GM19452 (cell line): Measurements from ENCODE around the gene AFTPH.
A peak's percentile ranks its signal among the peaks of the same experiment; 100 is the strongest.

Source experiments
- ATAC-seq: cut with Tn5 transposase; IDR thresholded peaks from one replicate; pipeline ENCODE4 v1.9.1; 2021; ENCODE audit not compliant: unreplicated experiment

The AFTPH gene

GRCh38 chr2:64586883-64587481, 62.9 kb downstream of the AFTPH start:
- no peak for ATAC-seq

DNA sequence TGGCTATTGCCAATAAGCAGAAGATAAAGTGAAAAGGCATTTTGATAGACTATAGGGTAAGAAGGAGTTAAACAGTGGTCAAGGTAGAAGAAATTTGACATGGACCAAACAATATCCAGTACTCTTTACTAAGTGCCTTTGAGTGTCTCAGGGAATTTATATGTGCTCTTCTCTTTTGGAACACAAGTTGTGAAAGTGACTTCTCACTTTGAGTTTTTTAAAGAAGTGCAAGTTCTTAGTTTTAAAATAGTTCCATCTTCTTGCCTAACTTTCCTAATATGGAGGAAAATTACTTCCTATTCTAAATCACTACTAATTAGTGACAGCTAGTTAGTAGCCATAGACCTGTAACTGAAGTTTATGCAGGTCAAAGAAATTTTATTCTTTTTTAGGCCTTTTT, 63.4 kb downstream of the AFTPH start:
- ATAC-seq = no peak

DNA sequence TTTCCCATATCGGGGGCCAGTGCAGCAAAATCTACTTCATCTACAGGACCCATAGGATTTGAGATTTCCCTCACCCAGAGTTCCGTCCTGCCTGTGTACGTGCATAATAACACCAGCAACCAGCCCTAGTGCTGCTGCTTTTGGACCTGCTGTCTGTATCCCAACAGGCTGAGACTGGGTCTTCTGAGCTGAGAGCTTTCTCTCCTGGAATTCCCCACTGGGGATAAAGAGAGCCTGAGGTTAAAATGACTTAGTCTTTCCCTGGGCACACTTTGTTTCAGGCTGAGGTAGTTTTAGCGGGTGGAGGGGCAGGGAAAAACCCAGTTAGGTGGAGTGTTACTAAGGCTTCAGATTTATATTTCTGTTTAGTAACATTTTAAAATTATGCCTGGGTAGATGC, 67.1 kb downstream of the AFTPH start:
- no peak for ATAC-seq

GRCh38 chr2:64593035-64593655, 69.0 kb downstream of the AFTPH start:
- ATAC-seq = no peak

DNA sequence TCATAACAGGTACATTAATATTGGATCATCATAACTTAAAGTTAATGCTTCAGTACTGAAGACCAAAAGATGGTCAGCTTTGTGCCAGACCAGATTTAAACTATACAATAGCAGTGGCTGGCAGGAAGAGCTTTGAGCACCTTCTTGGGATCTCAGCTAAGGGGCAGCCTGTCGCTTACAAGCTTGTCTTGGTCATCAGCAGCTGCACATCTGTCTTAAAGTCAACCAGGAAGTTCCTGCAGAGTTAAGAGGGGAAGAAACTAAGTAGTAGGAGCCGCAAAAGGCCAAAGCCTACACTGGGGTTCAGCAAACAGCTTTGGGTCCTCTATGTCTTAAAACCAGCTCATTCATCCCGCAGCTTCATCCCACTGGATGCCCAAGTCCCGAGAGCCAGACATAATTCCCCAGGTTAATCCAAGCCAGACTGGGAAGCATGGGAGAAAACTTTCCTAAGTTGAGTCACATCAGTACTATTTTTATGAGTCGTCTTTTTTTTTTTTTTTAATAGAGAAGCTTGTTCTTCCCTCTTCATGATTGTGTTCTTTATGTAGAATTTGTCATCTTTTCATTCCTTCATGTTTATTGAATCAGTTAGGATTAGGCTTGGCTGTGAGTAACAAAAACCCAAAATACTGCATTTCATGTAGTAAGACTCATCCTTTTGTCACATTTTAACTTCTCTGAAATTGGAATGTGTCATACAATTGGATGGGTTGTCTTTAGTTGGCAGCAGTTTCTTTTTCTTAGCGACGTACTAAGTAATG, 70.3 kb downstream of the AFTPH start:
- no peak for ATAC-seq

GRCh38 chr2:64595397-64596176, 71.5 kb downstream of the AFTPH start:
- no peak for ATAC-seq

DNA sequence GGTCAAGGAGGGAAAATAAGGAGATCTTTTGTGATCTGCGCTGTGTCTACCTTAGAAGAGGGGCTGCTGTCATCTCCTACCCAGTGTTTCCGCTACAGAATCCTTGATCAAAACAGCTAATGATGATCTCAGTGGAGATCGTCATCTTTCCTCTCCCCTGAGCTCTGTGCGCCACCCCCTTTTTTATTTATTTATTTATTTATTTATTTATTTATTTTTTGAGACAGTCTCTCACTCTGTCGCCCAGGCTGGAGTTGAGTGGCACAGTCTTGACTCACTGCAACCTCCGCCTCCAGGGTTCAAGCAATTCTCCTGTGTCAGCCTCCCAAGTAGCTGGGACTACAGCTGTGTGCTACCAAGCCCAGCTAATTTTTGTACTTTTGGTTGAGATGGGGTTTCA, 74.1 kb downstream of the AFTPH start:
- no peak for ATAC-seq

- ATAC-seq = no peak
These were observed 75.3 kb downstream of the AFTPH start for GRCh38 chr2:64599469-64599868.

- no peak for ATAC-seq
These were observed 77.1 kb downstream of the AFTPH start for GRCh38 chr2:64601034-64601754.

- no peak for ATAC-seq
These were observed 77.8 kb downstream of the AFTPH start for GRCh38 chr2:64601785-64602391.

DNA sequence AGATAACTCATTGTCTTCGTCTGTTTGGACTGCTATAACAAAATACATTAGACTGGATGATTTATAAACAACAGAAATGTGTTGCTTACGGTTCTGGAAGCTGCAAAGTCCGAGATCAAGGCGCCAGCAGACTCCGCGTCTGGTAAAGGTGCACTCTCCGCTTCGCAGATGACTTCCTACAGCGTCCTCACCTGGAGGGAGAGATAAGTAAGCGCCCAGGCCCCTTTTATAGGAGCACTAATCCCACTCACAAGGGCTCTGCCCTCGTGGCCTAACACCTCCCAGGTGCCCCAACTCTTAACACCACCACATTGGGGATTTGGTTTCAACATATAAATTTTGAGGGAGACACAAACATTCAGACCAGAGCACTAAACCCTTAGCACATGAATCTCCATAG, 78.3 kb downstream of the AFTPH start:
- ATAC-seq = no peak

- no peak for ATAC-seq
These were observed 80.0 kb downstream of the AFTPH start for GRCh38 chr2:64604155-64604554.

- ATAC-seq = no peak
These were observed 80.9 kb downstream of the AFTPH start for GRCh38 chr2:64605026-64605471.

GRCh38 chr2:64605991-64606478, 81.9 kb downstream of the AFTPH start:
- no peak for ATAC-seq

GRCh38 chr2:64606479-64607363, 82.6 kb downstream of the AFTPH start:
- ATAC-seq = peak; percentile 90

DNA sequence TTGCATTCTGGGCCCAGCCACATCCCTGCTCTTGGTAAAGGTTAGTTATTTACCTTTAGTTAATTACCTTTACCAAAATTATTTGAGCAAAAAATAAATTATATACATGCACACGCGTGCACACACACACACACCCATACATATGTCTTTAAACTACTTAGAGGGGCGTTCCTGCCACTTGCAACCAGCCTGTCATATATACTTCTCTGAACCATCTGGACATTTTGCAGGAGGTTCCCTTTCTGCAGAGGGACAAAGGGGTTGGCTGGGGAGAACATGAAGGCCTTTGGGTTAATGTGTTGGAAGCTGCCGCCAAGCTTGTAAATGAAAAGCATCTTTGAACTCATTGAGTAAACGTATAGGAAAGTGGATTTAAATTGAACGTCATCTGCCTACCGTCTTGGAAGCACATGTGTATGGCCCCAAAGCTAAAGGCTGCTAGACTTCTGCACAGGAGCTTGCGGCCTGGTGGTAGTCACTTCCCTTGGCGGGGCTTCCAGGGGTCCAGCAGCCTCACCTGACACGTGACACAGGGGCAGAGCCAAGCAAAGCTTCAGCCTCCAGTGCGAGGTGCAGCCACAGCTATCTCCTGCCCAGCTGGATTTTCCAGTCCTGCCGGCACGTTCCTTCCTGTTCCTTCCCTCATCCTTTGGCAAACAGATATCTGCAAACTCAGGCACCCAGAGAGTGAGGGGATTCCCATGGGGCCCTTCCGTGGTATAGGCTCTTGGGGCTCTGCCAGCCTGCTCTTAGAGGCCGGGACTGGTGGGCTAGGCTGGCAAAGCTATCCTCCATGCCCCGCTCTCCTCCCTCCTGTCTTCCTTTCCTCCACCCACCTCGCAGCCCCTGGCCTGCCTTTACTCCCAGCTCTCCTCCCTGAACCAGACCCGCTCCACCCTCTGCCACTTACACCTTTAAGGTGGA, 83.5 kb downstream of the AFTPH start:
- ATAC-seq = no peak

- ATAC-seq = peak; percentile 2
These were observed 84.7 kb downstream of the AFTPH start for GRCh38 chr2:64608867-64609226.

GRCh38 chr2:64609227-64609941, 85.3 kb downstream of the AFTPH start:
- ATAC-seq = peak; percentile 31
